GM12865 (cell line): ENCODE results near the gene NOP14.
"Not testable (repeated sequence)": the region's sequence is repeated elsewhere in the genome, so short reads cannot be mapped to it uniquely, and the experiment has no call there.

ENCODE experiments used
- DNase-seq: peaks from one replicate; pipeline ENCODE4 v3.0.0; 2010; ENCODE audit warnings: low read depth
- H3K4me3 ChIP-seq: 2 replicates; pipeline ENCODE4 v1.5.1; 2011; ENCODE audit warnings: mild to moderate bottlenecking, low read depth, low read length, control low read depth
- TF ChIP-seq, protein P1 (sequence below): IDR thresholded peaks from 2 replicates; pipeline ENCODE4 v1.5.1; 2011; ENCODE audit warnings: low read length, control low read depth, low read depth, inconsistent platforms; ENCODE audit not compliant: insufficient read depth; ENCODE audit errors: missing control alignments

Gene NOP14

DNA sequence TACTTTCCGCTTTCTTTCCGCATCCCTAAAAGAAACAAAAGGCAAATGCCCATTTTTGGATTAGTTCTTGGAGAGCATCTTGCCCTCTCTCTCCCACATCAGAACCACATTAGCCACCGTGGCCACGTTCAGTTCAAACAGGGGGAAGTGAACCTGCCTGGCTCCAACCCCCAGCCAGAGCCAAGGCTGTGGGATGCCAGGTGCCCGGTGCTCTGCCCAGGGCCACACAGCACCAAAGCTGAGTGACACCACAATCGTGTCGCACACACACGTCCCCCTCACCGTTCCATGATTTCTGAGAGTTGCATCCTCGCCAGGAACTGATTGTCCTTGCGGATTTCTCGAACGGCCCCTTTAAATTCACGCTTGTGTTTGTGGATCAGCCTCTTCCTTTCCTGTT, 24.3 kb downstream of the NOP14 start:
- no peak overlapping the region for H3K4me3 ChIP-seq
- TF ChIP-seq, protein P1, sequence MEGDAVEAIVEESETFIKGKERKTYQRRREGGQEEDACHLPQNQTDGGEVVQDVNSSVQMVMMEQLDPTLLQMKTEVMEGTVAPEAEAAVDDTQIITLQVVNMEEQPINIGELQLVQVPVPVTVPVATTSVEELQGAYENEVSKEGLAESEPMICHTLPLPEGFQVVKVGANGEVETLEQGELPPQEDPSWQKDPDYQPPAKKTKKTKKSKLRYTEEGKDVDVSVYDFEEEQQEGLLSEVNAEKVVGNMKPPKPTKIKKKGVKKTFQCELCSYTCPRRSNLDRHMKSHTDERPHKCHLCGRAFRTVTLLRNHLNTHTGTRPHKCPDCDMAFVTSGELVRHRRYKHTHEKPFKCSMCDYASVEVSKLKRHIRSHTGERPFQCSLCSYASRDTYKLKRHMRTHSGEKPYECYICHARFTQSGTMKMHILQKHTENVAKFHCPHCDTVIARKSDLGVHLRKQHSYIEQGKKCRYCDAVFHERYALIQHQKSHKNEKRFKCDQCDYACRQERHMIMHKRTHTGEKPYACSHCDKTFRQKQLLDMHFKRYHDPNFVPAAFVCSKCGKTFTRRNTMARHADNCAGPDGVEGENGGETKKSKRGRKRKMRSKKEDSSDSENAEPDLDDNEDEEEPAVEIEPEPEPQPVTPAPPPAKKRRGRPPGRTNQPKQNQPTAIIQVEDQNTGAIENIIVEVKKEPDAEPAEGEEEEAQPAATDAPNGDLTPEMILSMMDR = no peak
- no peak for DNase-seq

DNA sequence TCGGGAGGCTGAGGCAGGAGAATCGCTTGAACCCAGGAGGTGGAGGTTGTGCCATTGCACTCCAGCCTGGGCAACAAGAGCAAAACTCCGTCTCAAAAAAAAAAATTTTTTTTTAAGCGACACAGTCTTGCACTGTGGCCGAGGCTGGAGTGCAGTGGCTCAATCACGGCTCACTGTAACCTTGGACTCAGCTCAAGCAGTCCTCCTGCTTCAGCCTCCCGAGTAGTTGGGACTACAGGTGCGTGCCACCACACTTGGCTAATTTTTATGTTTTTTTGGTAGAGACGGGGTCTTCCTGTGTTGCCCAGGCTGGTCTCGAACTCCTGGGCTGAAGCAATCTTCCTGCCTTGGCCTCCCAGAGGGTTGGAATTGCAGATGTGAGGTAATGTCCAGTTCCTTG, 24.8 kb downstream of the NOP14 start:
- H3K4me3 ChIP-seq = 0 out of 2 replicates have a peak overlapping the region, but pooled peaks have one; percentile 78
- not testable (repeated sequence) for DNase-seq

- TF ChIP-seq, protein P1 = no peak
- peak overlapping the region; percentile 78 for H3K4me3 ChIP-seq
- DNase-seq = no peak
Observed at GRCh38 chr4:2937986-2938385, 25.2 kb downstream of the NOP14 start.

DNA sequence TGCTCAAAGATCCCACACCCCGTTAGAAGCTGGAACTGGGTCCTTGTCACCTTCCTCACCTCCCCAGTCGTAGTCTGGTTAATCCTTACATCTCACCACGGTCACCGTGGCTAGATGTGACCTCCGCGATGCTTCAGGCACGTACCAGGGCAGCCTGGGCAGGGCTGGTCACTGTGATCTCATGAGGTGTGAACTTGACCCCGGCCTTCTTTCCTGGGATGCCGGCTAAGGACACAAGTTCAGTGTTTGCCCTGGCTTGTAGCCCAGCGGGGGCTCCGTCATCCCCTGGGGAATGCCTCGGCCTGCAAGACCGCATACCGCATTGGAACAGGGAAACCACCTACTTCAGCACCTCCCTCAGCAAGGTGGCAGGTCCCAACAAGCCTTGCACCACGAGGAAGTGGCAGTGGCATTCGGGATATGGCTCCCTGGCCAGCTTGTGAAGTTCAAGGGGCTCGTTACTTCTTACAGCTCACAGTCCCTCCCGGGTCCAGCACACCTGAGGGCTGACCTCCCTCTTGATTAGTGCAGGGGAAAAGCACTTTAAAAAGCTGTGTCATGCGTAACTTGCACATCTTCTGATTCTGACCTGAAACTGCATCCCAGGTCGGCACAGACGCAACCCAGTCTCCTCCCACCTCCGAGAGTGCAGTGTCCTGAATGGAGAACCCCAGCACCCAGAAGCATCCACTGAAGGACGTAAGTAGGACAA, 25.9 kb downstream of the NOP14 start:
- TF ChIP-seq, protein P1 = no peak
- peak overlapping the region; percentile 78 for H3K4me3 ChIP-seq
- DNase-seq = peak; percentile 85

GRCh38 chr4:2936773-2937145, 26.4 kb downstream of the NOP14 start:
- peak overlapping the region; percentile 78 for H3K4me3 ChIP-seq
- peak; percentile 89 for DNase-seq
- TF ChIP-seq, protein P1 = no peak

DNA sequence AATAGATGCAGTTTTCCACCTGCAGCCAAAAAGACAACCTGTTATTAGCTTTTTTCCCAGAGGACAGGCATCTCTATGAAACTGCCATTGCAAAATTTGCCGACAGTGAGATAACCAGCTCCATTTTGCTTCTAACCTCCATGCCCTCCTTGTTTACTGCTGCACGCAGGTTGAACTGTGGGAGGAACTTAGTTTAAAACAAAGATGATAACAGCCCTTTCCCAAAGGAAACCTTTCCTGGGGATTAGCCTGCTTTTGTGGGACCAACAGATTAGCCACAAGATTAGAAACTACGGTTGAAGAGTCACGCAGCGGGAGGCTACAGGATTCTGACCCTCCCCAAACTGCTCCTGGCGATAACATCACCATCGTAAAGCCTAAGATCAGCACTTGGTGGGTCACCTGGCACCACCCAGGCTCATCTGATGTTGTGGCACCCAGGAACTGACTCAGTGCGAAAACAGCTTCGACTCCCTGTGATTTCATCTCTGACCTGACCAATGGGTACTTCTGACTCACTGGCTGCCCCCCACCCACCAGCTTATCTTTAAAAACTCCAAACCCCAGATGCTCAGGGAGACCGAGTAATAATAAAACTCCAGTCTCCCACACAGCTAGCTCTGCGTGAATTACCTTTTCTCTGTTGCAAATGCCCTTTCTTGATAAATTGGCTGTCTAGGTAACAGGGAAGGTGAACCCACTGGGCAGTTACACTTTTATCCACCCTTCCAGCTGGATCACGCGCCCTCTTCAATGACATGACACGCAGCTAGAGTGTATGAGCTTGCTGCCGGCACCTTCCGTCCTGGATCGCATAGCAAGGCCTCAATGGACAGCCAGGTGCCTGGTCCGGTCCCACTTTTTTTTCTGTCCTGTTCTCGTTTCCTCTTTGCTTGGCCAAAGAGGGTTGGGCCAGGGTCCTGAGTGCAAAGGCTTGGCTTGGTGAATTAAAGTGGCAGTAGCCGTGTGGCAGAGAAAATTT, 27.2 kb downstream of the NOP14 start:
- peak overlapping the region; percentile 78 for H3K4me3 ChIP-seq
- TF ChIP-seq, protein P1 = no peak
- DNase-seq = peak; percentile 80
